Endothelial cell (in vitro differentiated cells): ENCODE results near the gene NTSR1. TPM values are rescaled to one million over a fixed set of nuclear protein-coding genes. Genes with fewer than 3 reads are reported as not detected.

Experiments
- DNase-seq: peaks from one replicate; pipeline ENCODE4 v3.0.0; 2021; ENCODE audit warnings: low spot score
- H3K27ac Mint-ChIP-seq: one replicate; pipeline ENCODE4 v1.8.0; 2021; ENCODE audit warnings: mixed read lengths, inconsistent platforms; ENCODE audit not compliant: unreplicated experiment
- H3K27me3 Mint-ChIP-seq: one replicate; pipeline ENCODE4 v1.8.0; 2021; ENCODE audit warnings: mild to moderate bottlenecking, moderate library complexity, mixed read lengths, inconsistent platforms; ENCODE audit not compliant: unreplicated experiment
- H3K36me3 Mint-ChIP-seq: one replicate; pipeline ENCODE4 v1.8.0; 2021; ENCODE audit warnings: mild to moderate bottlenecking, low read depth, mixed read lengths, inconsistent platforms; ENCODE audit not compliant: unreplicated experiment
- H3K4me1 Mint-ChIP-seq: one replicate; pipeline ENCODE4 v1.8.0; 2021; ENCODE audit warnings: mild to moderate bottlenecking, mixed read lengths, inconsistent platforms; ENCODE audit not compliant: unreplicated experiment
- H3K4me3 Mint-ChIP-seq: one replicate; pipeline ENCODE4 v1.8.0; 2021; ENCODE audit warnings: mild to moderate bottlenecking, mixed read lengths, inconsistent platforms; ENCODE audit not compliant: unreplicated experiment
- H3K9me3 Mint-ChIP-seq: one replicate; pipeline ENCODE4 v1.8.0; 2021; ENCODE audit warnings: mixed read lengths, inconsistent platforms; ENCODE audit not compliant: unreplicated experiment
- CTCF ChIP-seq: fragments of 200-600 bp; sonication (generic); IDR thresholded peaks from one replicate; pipeline ENCODE4 v1.5.0; 2021; ENCODE audit warnings: antibody characterized with exemption; ENCODE audit not compliant: unreplicated experiment
- total RNA-seq: library from RNA; stranded (reverse); fragmentation: NEBNext Ultra II Directional; extraction: Animal tissue kit (Norgen Biotek cat#: 25700); gene quantifications from one replicate; pipeline ENCODE4 v1.2.1, GENCODE V29; 2021; ENCODE audit not compliant: unreplicated experiment

NTSR1 gene
- total RNA-seq, 1 donor from 2014 or later, result not detected

DNA sequence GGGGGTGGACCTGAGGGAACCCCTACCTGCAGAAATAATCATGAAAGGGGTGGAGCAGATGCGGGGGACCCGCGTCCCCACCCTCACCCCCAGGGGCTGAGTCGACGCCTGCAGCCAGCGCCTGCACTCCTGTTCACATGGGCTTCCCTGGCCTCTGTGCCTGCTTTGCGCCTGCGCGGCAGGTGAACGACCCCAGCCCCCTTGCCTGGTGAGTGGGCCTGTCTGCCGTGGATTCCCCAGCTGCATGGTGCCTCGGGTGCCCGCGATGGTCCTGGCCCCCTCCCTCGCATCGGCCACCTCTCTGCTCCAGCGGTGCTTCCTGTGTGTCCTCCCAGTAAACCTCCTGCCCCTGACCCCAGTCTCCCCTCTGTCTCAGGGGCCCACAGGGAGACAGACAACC is 18.8 kb upstream of the NTSR1 start:
- Mint-ChIP-seq H3K36me3 (no peaks in the 10 kb centered on the region), H3K9me3 (no peaks in the 10 kb centered on the region), H3K4me1 (peaks cover 12% of the 10 kb centered on the region), H3K27me3 (peaks cover 5% of the 10 kb centered on the region), H3K27ac (no peak overlapping the region), H3K4me3 (no peak overlapping the region)
- TF ChIP-seq CTCF, result no peak
- no peak for DNase-seq

DNA sequence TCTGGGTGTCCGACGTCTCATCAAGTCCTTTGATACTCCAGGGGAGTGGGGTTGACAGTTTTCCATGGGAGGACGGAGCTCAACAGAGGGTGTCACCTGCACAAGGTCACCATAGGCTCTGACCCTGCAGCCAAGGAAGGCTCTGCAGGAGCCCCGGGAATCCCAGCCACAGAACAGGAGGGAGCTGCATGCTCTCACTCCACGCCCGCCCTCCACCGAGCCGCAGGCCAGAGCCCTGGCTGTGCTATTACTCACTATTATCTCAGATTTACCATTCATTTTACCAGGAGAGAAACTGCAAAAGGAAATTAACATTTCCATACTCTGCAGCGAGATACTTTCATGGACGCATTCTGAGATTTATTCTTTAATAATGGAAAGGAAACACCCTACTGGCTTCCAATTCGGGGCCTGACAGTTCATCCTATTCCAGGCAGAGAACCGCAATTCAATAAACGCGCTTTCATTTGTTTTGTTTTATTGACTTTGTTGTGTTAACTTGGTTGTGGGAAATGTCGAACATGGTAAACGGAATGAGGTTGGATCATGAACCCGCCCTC is 18.3 kb upstream of the NTSR1 start:
- peaks cover 5% of the 10 kb centered on the region for H3K27me3 Mint-ChIP-seq
- no peak overlapping the region for H3K27ac Mint-ChIP-seq
- no peak for DNase-seq
- H3K4me3 Mint-ChIP-seq, result no peak overlapping the region
- no peaks in the 10 kb centered on the region for H3K9me3 Mint-ChIP-seq
- peaks cover 14% of the 10 kb centered on the region for H3K4me1 Mint-ChIP-seq
- no peaks in the 10 kb centered on the region for H3K36me3 Mint-ChIP-seq
- no peak for TF ChIP-seq CTCF

DNA sequence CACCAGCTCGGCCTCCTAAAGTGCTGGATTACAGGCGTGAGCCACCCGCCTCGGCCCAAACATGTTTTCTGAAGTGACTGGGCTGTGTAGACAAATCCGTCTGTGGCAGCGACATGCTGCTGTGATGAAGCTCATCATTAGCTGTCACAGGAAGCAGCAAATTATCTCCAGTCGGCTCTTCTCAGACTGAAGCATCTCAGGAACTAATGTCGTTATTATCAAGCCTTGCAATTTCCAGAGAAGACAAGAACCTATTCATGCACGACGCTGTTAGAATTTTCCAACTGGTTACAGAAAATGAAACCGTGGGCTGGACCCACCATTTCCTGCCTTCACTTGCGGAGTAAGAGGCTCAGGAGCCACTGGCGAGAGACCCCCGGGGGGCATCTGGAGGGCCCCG is 17.1 kb upstream of the NTSR1 start:
- DNase-seq, result no peak
- H3K4me3 Mint-ChIP-seq, result no peak overlapping the region
- H3K4me1 Mint-ChIP-seq, result peaks cover 16% of the 10 kb centered on the region
- H3K9me3 Mint-ChIP-seq, result no peaks in the 10 kb centered on the region
- H3K27me3 Mint-ChIP-seq, result peaks cover 8% of the 10 kb centered on the region
- H3K27ac Mint-ChIP-seq, result no peak overlapping the region
- no peaks in the 10 kb centered on the region for H3K36me3 Mint-ChIP-seq
- TF ChIP-seq CTCF, result no peak

- H3K27me3 Mint-ChIP-seq, result peaks cover 8% of the 10 kb centered on the region
- no peak overlapping the region for H3K27ac Mint-ChIP-seq
- no peak for DNase-seq
- H3K9me3 Mint-ChIP-seq, result no peaks in the 10 kb centered on the region
- no peak for TF ChIP-seq CTCF
- H3K4me3 Mint-ChIP-seq, result no peak overlapping the region
- H3K4me1 Mint-ChIP-seq, result peaks cover 12% of the 10 kb centered on the region
- no peaks in the 10 kb centered on the region for H3K36me3 Mint-ChIP-seq
Observed at GRCh38 chr20:62692176-62692575, 16.5 kb upstream of the NTSR1 start.

GRCh38 chr20:62692801-62693523 is 15.7 kb upstream of the NTSR1 start:
- no peak overlapping the region for H3K27ac Mint-ChIP-seq
- H3K36me3 Mint-ChIP-seq, result no peaks in the 10 kb centered on the region
- DNase-seq, result no peak
- H3K27me3 Mint-ChIP-seq, result peaks cover 8% of the 10 kb centered on the region
- no peaks in the 10 kb centered on the region for H3K9me3 Mint-ChIP-seq
- H3K4me3 Mint-ChIP-seq, result no peak overlapping the region
- H3K4me1 Mint-ChIP-seq, result peaks cover 10% of the 10 kb centered on the region
- TF ChIP-seq CTCF, result no peak
